ENCODE data around the gene NRCAM. TPM values are rescaled to one million over a fixed set of nuclear protein-coding genes. Genes with fewer than 3 reads are reported as not detected.

NRCAM gene
- total RNA-seq, 1 donor from 2014 or later: 2.0 TPM

GRCh38 chr7:108249453-108249852 is 206.8 kb downstream of the NRCAM start:
- H3K27me3 ChIP-seq: no peaks in the 10 kb centered on the region
- no peak for DNase-seq
- no peaks in the 10 kb centered on the region for H3K36me3 ChIP-seq
- intact Hi-C loops (cut with DNase I): no loop called here
- ATAC-seq: no peak
- no peak overlapping the region for H3K27ac ChIP-seq
- no peak for TF ChIP-seq CTCF (IDR thresholded peaks at IDR 0.05)
- H3K4me1 ChIP-seq: no peaks in the 10 kb centered on the region
- H3K4me3 ChIP-seq: no peak overlapping the region
- no peaks in the 10 kb centered on the region for H3K9me3 ChIP-seq

GRCh38 chr7:108248821-108249220 is 207.4 kb downstream of the NRCAM start:
- no peaks in the 10 kb centered on the region for H3K27me3 ChIP-seq
- H3K36me3 ChIP-seq: no peaks in the 10 kb centered on the region

GRCh38 chr7:108248418-108248817 is 207.8 kb downstream of the NRCAM start:
- H3K9me3 ChIP-seq: no peaks in the 10 kb centered on the region
- no peak for TF ChIP-seq CTCF (IDR thresholded peaks at IDR 0.05)
- intact Hi-C loops (cut with DNase I): no loop called here
- no peaks in the 10 kb centered on the region for H3K27me3 ChIP-seq
- no peak for ATAC-seq
- no peak for DNase-seq
- no peaks in the 10 kb centered on the region for H3K36me3 ChIP-seq
- no peak overlapping the region for H3K4me3 ChIP-seq
- H3K4me1 ChIP-seq: no peaks in the 10 kb centered on the region
- no peak overlapping the region for H3K27ac ChIP-seq

More at GRCh38 chr7:108248821-108249220, 207.4 kb downstream of the NRCAM start:
- intact Hi-C loops (cut with DNase I): no loop called here
- H3K27ac ChIP-seq: no peak overlapping the region
- DNase-seq (no peak), ATAC-seq (no peak)
- TF ChIP-seq CTCF (IDR thresholded peaks at IDR 0.05): no peak
- no peak overlapping the region for H3K4me3 ChIP-seq
- no peaks in the 10 kb centered on the region for H3K4me1 ChIP-seq
- H3K9me3 ChIP-seq: no peaks in the 10 kb centered on the region

GRCh38 chr7:108247614-108248013 is 208.6 kb downstream of the NRCAM start:
- H3K27ac ChIP-seq: no peak overlapping the region
- H3K36me3 ChIP-seq: no peaks in the 10 kb centered on the region
- no peaks in the 10 kb centered on the region for H3K4me1 ChIP-seq
- intact Hi-C loops (cut with DNase I): no loop called here
- H3K9me3 ChIP-seq: no peaks in the 10 kb centered on the region
- H3K27me3 ChIP-seq: no peaks in the 10 kb centered on the region
- no peak for TF ChIP-seq CTCF (IDR thresholded peaks at IDR 0.05)
- DNase-seq (no peak), ATAC-seq (no peak)
- no peak overlapping the region for H3K4me3 ChIP-seq

- H3K27me3 ChIP-seq: no peaks in the 10 kb centered on the region
- TF ChIP-seq CTCF (IDR thresholded peaks at IDR 0.05): no peak
- ATAC-seq: no peak
- no peak for DNase-seq
- no peaks in the 10 kb centered on the region for H3K4me1 ChIP-seq
- no peaks in the 10 kb centered on the region for H3K36me3 ChIP-seq
- no peak overlapping the region for H3K27ac ChIP-seq
- H3K4me3 ChIP-seq: no peak overlapping the region
- no peaks in the 10 kb centered on the region for H3K9me3 ChIP-seq
- intact Hi-C loops (cut with DNase I): no loop called here
Observed at GRCh38 chr7:108246227-108246837, 209.9 kb downstream of the NRCAM start.

All from upper lobe of right lung (tissue), 1 donor.